Right atrium auricular region (tissue), 2 donors: Measurements from ENCODE around the gene GET4. TPM values are rescaled to one million over a fixed set of nuclear protein-coding genes. Genes with fewer than 3 reads are reported as not detected.

Source experiments
- DNase-seq: peaks from one replicate; pipeline ENCODE4 v3.0.0-alpha.2; 2019; ENCODE audit warnings: low spot score
- H3K27ac ChIP-seq, 2 donors: fragments of 200-600 bp; sonication (generic); 1 replicate in 1 of 2; 2 replicates in 1 of 2; pipeline ENCODE4 v1.5.1; 2016 to 2019
- H3K27me3 ChIP-seq, 2 donors: fragments of 200-600 bp; sonication (generic); one replicate each; pipeline versions ENCODE4 v1.5.1 to v1.6.0; 2017 to 2019
- H3K36me3 ChIP-seq: fragments of 200-600 bp; sonication (generic); one replicate; pipeline ENCODE4 v1.5.1; 2016
- H3K4me1 ChIP-seq, 2 donors: fragments of 200-600 bp; sonication (generic); one replicate each; pipeline versions ENCODE4 v1.5.1 to v1.6.0; 2017 to 2019
- H3K4me3 ChIP-seq, 2 donors: fragments of 200-600 bp; sonication (generic); 1 replicate in 1 of 2; 2 replicates in 1 of 2; pipeline ENCODE4 v1.5.1; 2017 to 2019; ENCODE audit warnings: mild to moderate bottlenecking in 1 of 2, moderate library complexity in 1 of 2
- H3K9me3 ChIP-seq, 2 donors: fragments of 200-600 bp; sonication (generic); one replicate each; pipeline ENCODE4 v1.5.1; 2019
- total RNA-seq, 2 donors: library from RNA; depleted of rRNA; stranded (reverse); fragments of >200 nt; gene quantifications; one replicate each; pipeline ENCODE4 v1.1.0, GENCODE V29; 2016
- TF ChIP-seq, protein P1 (sequence below), 2 donors: fragments of 200-600 bp; sonication (generic); IDR thresholded peaks; one replicate each; pipeline ENCODE4 v1.5.1; 2019; ENCODE audit warnings: antibody characterized with exemption in 2 of 2

The GET4 gene
- total RNA-seq, 2 donors from 2014 or later, result 16.1 to 19.7 TPM

DNA sequence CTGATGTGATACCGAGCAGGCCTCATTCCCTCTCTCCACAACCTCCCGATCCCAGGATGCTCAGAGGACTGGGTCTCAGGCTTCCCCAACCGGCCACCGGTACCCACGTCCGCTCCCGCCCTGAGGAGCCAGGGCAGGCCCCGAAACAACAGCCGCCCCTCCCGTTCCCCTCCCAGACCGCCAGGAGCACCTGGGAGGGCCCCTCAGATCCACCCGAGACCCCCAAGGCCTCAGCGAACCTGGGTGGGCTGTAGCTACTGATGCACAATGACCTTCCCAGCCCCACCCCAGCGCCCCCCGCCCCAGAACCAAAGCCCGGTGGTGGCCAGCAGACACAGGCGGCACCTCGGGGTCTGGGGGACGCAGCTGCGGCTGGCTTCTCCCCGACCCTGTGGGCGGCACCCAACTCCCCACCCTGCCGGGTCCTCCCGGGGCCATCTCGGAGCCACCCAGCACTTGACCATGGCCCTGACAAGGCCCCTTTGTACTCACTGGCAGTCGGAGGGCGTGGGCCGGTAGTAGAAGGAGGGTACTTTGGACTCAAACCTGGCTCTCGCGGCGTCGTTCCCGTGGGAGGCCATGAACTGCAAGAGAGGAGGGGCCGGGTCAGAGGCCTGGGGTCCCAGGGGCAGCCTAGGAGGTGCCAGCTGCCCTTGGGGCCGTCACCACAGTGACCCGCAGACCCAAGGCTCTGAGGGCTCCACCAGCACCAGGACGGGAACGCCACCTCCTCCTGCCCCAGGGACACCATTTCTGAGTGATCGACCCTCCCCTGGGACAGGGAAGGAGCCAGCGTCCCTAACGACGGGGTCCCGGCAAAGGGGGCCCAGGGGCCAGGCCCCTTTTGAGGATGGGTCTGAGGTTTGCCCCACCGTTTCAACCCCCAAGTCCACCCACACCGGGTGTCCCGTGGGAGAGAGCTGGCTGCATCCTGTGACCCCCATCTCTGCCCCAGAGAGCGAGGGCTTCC is 50.0 kb downstream of the GET4 start:
- peaks cover 0 to 33% of the 10 kb centered on the region in 2 donors for H3K4me1 ChIP-seq

GRCh38 chr7:927031-927671 is 50.8 kb downstream of the GET4 start:
- TF ChIP-seq, protein P1, sequence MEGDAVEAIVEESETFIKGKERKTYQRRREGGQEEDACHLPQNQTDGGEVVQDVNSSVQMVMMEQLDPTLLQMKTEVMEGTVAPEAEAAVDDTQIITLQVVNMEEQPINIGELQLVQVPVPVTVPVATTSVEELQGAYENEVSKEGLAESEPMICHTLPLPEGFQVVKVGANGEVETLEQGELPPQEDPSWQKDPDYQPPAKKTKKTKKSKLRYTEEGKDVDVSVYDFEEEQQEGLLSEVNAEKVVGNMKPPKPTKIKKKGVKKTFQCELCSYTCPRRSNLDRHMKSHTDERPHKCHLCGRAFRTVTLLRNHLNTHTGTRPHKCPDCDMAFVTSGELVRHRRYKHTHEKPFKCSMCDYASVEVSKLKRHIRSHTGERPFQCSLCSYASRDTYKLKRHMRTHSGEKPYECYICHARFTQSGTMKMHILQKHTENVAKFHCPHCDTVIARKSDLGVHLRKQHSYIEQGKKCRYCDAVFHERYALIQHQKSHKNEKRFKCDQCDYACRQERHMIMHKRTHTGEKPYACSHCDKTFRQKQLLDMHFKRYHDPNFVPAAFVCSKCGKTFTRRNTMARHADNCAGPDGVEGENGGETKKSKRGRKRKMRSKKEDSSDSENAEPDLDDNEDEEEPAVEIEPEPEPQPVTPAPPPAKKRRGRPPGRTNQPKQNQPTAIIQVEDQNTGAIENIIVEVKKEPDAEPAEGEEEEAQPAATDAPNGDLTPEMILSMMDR (IDR thresholded peaks at IDR 0.05), result no peak
- Histone ChIP-seq H3K9me3 (no peaks in the 10 kb centered on the region), H3K4me1 (peaks cover 0 to 33% of the 10 kb centered on the region in 2 donors), H3K27ac (no peak overlapping the region), H3K27me3 (no peaks in the 10 kb centered on the region), H3K4me3 (no peak overlapping the region), H3K36me3 (no peaks in the 10 kb centered on the region)
- no peak for DNase-seq

More for the DNA sequence above, 50.0 kb downstream of the GET4 start:
- no peak overlapping the region for H3K4me3 ChIP-seq
- no peak overlapping the region for H3K27ac ChIP-seq
- no peaks in the 10 kb centered on the region for H3K9me3 ChIP-seq
- TF ChIP-seq, protein P1 (IDR thresholded peaks at IDR 0.05), result no peak
- H3K27me3 ChIP-seq, result no peaks in the 10 kb centered on the region
- DNase-seq, result no peak
- no peaks in the 10 kb centered on the region for H3K36me3 ChIP-seq

GRCh38 chr7:929311-929711 is 53.0 kb downstream of the GET4 start:
- H3K27ac ChIP-seq, result no peak overlapping the region
- no peak for DNase-seq
- peaks cover 0 to 16% of the 10 kb centered on the region in 2 donors for H3K4me1 ChIP-seq
- no peaks in the 10 kb centered on the region for H3K36me3 ChIP-seq
- no peaks in the 10 kb centered on the region for H3K9me3 ChIP-seq
- no peaks in the 10 kb centered on the region for H3K27me3 ChIP-seq
- TF ChIP-seq, protein P1 (IDR thresholded peaks at IDR 0.05), result no peak
- no peak overlapping the region for H3K4me3 ChIP-seq

DNA sequence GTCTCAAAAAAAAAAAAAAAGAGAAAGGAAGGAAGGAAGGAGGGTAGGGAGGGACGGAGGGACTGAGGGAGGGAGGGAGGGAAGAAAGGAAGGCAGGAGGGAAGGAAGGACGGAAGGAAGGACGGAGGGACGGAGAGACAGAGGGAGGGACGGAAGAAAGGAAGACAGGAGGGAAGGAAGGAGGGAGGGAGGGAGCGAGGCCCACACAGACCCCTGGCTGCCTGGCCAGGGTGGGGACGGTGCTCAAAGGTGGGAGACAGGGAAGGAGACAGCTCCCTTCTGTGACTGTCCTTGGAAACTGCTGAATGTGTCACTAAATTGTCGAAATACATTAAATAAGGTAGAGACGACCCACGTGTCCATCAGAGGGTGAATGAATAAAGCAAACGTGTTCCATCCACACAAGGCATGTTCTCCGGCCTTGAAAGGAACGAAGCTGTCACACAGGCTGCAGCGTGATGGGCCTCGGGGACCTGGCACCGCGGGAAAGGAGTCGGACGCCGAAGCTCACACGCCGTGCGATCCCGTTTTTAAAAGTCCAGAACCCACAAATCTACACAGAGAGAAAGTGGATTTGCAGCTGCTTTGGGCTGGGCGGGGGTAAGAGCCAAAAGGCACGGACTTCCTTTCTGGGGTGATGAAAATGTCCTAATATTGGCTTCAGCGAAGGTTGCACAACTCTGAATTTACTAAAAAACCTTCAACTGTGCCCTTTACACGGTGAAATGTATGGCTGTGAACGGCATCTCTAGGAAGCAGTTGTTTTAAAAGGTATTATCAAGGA is 54.8 kb downstream of the GET4 start:
- Histone ChIP-seq H3K4me3 (no peak overlapping the region), H3K4me1 (no peaks in the 10 kb centered on the region), H3K9me3 (no peaks in the 10 kb centered on the region), H3K27me3 (no peaks in the 10 kb centered on the region), H3K27ac (no peak overlapping the region), H3K36me3 (no peaks in the 10 kb centered on the region)
- no peak for DNase-seq
- TF ChIP-seq, protein P1 (IDR thresholded peaks at IDR 0.05), result no peak

DNA sequence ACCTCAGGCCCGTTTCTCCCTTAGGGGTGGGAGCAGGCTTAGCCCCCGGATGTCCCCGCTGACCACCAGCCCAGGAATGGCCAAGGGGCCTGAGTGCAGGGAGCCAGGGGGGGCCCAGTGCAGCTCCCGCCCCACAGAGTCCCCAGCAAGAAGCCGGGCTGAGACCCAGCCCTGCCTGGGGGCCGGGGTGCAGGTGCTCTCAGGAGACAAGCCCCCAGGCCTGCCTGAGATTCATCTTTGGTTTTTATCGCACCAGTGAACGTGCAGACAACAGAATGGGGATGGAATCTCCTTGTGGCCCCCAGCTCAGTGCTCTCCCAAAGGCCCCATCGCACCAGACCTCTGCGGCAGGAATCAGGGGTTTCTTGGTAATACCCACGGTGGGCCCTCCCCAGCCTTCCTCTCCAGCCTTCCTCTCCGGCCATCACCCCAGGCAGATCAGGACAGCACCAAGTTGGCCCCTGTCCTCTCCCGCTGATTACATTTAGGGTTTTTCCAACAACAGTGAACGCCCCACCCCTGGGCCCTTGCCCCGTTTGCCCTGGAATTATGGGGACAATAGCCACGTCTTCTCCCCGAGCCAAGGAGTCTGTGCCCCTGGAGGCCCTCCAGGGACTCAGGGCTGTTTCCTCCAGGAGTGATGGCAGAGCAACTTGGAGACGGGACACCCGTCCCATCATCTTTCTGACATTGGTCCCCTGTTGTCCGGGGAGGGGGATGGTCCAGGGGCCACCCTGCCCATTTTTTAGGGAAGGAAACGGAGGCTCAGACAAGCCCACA is 55.7 kb downstream of the GET4 start:
- Histone ChIP-seq H3K27ac (no peak overlapping the region), H3K4me3 (no peak overlapping the region), H3K4me1 (no peaks in the 10 kb centered on the region), H3K9me3 (no peaks in the 10 kb centered on the region), H3K27me3 (no peaks in the 10 kb centered on the region), H3K36me3 (no peaks in the 10 kb centered on the region)
- TF ChIP-seq, protein P1 (IDR thresholded peaks at IDR 0.05), result no peak
- DNase-seq, result no peak
